Measurements from ENCODE around the gene DNMT3B.

DNA sequence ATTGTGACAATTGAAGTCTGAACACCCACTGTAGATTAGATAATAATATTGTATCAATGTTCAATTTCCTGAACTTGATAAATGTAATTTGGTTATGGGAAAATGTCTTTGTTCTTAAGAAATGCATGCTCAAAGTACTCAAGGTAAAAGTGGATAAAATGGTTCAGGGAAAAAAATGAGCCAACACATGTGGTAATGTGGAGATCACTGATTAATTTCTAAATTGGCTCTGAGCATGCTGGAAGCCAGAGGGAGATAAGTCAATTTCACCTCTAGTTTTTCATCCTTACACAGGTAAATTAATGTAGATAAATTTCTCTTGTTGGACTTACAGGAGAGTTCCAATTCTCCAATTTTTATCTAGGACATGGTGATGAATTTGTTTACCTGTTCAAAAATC lies 10.9 kb upstream of the DNMT3B start:
- TF ChIP-seq CTCF (optimal IDR thresholded peaks at IDR 0.05 in 1 of 3, IDR thresholded peaks at IDR 0.05 in 1 of 3, conservative IDR thresholded peaks at IDR 0.05 in 1 of 3; ENCODE audit: extremely low read depth in 1 of 3, insufficient read depth in 2 of 3, low read length in 3 of 3), result no peak
- TF ChIP-seq EZH2 (IDR thresholded peaks at IDR 0.05; ENCODE audit: low read length), result no peak
